Stimulated activated CD4-positive, alpha-beta T cell treated with anti-CD3 and anti-CD28 coated beads, TNF-alpha, amount 100 ng/mL, for 48 hours (primary cell): Measurements from ENCODE around the gene RNLS.

Experiments used
- DNase-seq, 3 donors: peaks; one replicate each; pipeline ENCODE4 v3.0.0-alpha.2; 2020; ENCODE audit warnings: low read depth in 3 of 3

Gene RNLS

GRCh38 chr10:88477343-88478085 lies 105.6 kb downstream of the RNLS start:
- DNase-seq = no peak

DNA sequence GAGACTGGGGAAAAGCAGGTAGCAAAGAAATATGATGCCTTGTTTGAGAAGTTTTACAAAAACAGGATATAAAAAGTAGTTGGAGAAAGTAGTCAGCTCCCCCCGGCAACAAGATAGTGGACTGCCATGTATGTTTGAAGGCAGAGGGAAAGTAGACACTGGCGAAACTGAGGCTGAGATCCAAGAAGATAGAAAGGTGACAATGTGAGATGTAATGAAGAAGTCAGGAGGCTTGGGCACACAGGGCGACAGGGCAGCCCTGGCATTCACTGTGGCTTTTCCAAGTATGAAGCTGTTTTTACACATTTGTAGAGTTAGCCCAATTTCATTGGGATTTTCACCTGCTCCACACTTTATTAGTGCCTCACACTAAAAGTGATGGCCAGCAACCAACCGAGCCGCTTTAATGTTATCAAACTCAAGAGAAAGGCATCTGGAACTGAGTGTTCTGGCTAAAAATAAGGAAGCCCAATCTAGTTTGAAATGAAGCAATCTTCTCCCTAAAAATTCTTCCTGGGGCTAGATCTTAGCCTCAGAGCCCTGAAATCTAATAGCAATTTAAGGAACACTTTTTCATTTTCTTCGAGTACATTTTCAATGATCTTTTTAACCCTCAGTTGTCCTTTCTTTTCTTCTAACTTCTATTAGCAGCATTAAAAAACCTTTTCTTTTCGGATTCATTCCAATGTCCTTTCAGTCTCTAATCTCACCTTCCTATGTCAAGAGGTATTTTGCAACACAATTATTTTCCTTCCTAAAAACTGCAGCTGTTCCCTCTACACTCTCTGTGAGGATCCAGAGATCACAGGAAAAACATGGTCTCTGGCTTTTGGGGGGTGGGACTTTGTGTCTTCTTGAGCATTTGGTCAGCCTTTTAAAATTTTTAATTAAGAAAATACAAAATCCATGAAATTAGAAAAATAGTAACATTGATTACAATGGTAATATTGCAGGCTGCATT lies 108.0 kb downstream of the RNLS start:
- no peak for DNase-seq

DNA sequence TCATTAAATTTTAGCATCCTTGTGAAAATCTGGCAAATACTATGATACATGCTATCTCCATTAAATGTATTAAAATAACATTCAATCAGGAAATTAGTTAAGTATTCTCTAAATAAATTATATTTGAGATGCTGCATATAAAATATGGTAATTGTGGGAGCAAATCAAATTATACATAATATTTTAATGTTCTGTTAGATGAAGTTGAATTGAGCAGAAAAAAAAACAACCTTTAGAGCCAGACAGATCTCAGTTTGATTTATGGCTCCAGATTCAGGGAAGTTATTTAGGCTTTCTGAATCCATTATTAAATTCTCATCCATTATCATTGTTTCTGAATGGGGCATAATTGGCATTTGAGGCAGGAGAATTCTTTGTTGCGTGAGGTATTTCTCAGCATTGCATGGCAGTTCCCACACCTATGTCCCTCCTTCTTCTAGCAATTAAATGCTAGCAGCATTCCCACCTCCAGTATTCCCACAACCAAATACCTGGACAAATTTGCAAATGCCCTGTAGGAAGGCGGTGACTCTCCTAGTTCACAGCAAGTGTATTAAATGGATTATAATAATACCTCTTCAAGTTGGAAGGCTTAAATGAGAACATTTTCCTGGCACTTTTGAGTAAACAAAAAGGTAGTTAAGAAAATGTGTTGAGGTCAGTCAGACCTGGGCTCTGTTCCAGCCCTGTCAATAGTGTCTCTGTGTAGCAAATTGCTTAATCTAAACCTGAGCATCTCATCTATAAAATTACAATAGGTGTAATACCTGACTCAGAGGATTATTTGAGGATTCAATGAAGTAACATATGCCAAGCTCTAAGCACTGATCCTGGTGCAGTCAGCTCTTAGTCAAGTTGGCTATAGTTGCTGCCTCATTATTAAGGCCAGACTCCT lies 108.9 kb downstream of the RNLS start:
- DNase-seq = no peak

- no peak for DNase-seq
Measured at GRCh38 chr10:88472540-88472939, 110.6 kb downstream of the RNLS start.

DNA sequence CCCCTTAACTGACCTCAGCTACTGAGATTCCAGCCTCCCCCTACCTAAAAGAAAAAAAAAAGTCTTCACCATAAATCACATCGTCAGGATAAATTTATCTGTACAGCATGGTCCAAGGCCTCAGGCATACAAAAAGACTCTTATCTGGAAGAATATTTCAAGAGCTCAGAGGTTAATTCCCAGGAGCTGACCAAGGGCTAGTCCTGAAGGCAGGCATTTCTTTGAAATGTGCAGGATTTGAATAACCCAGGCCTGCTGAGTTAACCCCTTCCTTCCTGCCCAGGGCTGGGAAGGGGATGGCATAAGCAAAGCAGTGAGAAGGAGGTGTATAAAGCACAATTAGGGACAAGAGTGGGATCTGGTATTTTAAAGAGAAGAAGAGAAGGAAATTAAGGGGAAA lies 111.2 kb downstream of the RNLS start:
- DNase-seq = no peak

DNA sequence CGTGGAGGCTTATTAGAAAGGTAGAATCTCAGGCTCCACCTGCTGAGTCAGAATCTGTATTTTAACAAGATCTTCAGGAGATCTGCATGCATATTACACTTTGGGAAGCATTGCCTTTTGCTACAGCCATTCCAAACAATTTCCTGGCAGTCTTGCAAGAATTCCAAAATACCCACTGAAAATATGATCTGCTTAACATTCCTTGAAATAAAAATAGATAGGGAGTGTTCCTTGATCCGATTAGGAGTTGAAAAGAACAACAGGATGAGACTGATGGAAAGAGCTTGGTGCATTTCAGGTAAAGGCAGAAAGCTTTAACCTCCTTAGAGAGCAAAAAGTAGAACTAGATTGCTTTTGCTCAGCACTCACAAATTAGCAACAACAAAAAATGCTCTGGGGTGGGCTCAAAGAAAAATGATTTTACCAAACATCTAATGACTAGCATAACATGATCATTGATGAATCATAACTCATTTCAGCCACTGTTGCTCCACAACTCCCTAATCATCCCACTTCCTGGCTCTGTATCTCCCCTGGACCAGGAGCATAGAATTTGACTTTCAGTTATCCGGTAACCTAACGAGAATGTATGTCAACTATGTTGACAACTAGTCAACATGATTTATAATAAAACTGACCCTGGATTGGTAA lies 115.2 kb downstream of the RNLS start:
- no peak for DNase-seq

- DNase-seq = no peak
Measured at GRCh38 chr10:88466786-88467185, 116.3 kb downstream of the RNLS start.

GRCh38 chr10:88465765-88466164 lies 117.4 kb downstream of the RNLS start:
- no peak for DNase-seq

- DNase-seq = no peak
Measured at GRCh38 chr10:88463811-88464210, 119.3 kb downstream of the RNLS start.

- no peak for DNase-seq
Measured at GRCh38 chr10:88461426-88461825, 121.7 kb downstream of the RNLS start.

- no peak for DNase-seq
Measured at GRCh38 chr10:88459530-88459929, 123.6 kb downstream of the RNLS start.

- DNase-seq = no peak
Measured at GRCh38 chr10:88458209-88458608, 124.9 kb downstream of the RNLS start.

DNA sequence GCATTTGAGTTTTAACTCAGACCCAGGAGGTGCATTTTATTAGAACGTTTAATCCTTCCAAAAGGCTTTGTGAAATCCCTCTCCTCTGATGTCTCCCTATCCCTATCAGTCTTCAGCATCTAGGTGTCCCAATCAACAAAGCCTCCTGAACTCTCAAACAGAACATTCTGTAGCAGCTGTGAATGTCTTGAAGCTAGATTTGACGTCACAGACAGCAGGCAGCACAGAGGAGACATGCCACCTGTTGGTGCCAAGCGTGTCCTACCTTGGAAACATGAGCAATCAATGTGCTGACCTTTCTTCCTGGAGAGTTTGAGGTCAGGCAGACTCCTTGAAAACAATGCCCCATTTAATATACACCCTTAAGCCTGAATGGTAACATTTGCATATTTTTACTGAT lies 125.5 kb downstream of the RNLS start:
- DNase-seq = no peak

- no peak for DNase-seq
Measured at GRCh38 chr10:88456730-88457129, 126.4 kb downstream of the RNLS start.

- no peak for DNase-seq
Measured at GRCh38 chr10:88455831-88456230, 127.3 kb downstream of the RNLS start.

GRCh38 chr10:88450201-88450600 lies 132.9 kb downstream of the RNLS start:
- no peak for DNase-seq

GRCh38 chr10:88442716-88443115 lies 140.4 kb downstream of the RNLS start:
- no peak for DNase-seq

DNA sequence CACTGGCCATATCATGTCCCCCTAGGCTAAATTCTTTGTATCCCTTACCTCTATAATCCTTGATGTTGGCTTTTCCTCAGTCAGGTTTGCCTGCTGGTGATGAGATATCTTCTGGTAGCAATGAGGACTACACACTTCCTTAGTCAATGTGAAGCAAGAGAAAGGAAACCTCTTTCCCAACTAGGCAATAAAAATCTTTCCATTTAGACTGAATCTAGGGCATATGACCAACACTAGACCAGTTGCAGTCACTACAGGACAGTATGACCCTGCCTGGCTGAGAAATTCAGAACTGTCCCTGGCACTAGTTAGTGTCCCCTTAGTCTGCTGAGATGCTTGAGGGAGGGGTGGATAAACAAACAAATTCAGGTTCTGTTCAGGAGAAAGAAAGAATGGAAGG lies 142.6 kb downstream of the RNLS start:
- DNase-seq = no peak

- no peak for DNase-seq
Measured at GRCh38 chr10:88439932-88440331, 143.2 kb downstream of the RNLS start.

GRCh38 chr10:88437411-88437810 lies 145.7 kb downstream of the RNLS start:
- no peak for DNase-seq

DNA sequence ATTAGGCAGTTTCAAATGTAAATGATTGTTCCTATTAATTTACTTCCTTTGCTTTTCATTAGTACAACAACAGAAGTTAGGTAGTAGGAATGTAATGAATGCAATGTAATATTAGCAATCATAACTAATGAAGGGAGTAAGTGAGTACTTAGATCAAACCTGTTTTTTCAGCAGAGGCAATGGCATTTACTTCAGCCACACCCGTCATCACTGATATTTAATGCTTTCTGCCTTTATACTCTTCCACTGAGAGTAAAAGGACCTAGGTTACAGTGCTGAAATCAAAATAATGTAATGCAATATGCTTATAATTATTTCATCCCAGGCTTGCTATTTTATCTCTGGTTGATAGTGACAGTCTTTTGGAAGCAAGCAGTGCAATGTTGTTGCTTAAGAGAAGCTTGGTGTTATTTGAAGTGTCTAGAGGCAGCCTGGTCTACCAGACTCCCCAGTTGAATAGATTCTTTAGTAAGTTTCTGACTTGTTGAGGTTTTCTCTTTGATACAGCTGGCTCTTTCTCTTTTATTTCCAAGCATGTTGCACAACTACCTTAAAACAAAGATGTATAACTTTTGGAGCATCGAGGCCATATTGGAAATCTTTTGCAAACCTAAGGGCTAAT lies 149.4 kb downstream of the RNLS start:
- no peak for DNase-seq
